HG02571 (cell line): Measurements from ENCODE around the gene PCSK4.
"Not testable (repeated sequence)": the region's sequence is repeated elsewhere in the genome, so short reads cannot be mapped to it uniquely, and the experiment has no call there.

Experiments used
- ATAC-seq: cut with Tn5 transposase; IDR thresholded peaks from one replicate; pipeline ENCODE4 v1.9.1; 2021; ENCODE audit warnings: mild to moderate bottlenecking, moderate library complexity; ENCODE audit not compliant: unreplicated experiment

PCSK4 gene

DNA sequence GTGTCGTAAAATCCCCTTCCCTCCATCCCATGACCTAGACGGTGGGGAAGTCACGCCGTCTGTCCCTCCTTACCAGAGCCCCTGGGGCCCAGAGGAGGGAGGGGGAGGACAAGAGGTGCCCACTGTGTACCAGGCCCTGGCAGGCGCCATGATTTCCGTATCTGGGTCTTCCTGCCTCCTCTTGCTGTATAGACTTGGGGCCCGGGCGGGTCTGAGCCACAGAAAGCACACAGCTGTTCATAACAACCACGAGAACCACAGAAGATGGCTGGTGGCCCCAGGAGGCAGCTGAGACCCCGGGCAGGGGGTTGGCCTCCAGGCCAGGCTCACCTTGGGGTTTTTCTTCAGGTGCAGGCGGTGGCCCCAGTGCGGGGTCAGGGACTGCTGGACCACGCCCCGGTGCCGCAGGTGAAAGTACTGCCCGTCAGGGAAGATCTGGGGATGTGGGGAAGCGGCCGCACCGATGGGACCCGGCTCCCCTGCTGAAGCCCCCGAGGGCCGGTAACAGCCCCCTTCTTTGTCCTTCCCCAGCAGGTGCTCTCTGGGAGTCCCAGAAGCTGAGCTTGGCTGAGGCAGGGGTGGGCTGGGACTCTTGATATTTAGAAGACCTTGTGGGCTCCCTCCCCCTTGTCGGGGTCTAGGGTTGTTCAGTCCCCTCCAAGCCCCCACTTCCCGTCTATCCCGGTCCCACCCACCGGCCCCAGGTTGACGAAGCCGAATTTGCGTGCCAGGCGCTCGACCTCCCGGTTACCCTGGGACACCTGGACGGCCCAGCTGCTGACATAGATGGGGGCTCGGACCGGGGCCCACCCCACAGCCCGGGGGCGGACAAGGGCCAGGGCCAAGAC, 463 bp downstream of the PCSK4 start:
- no peak for ATAC-seq

DNA sequence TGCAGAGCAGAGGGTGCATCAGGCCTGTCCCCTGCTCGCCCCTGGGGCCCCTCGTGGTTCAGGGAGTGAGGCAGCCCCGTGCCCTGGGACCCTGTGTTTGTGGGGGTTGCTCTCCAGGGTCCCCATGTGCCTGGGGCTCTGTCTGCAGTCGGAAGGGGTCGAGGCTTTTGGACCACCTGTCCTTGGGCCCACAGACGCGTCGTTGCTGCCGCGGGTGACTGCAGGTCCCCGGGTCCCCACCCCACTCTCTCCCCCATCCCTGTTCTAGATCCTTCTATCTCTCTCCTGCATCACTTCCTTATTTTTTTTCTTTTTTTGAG, 1.9 kb downstream of the PCSK4 start:
- ATAC-seq = no peak

DNA sequence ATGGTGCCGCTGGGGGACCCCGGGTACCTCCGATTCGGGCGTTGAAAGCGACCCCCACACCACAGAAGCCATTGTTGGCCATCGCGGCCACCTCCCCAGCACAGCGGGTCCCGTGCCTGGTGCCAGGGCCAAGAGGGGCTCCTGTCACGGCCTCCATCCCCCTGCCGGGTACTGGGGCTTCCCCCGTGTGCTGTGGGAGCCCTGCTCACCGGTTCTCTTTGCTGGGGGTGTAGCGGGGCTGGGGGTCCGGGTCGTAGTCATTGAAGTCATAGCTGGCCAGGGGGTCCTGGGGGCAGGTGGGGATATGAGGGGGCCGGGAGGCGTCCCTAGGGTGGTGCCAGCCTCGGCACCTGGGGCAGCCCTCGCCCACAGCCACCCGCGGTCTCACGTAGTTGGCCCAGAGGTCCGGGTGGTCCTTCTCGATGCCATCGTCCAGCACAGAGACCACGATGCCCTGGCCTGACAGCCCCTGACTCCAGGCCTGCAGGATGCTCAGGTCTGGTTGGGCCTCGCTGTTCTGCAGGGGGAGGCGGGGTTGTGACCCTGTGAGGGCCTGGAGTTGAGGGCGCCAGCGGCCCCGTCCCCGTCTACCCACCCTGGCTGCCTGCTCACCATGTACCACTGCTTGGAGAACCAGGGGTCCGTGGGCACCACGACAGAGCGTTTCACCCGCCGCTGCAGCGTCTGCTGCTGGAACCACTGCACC, 2.4 kb downstream of the PCSK4 start:
- no peak for ATAC-seq

DNA sequence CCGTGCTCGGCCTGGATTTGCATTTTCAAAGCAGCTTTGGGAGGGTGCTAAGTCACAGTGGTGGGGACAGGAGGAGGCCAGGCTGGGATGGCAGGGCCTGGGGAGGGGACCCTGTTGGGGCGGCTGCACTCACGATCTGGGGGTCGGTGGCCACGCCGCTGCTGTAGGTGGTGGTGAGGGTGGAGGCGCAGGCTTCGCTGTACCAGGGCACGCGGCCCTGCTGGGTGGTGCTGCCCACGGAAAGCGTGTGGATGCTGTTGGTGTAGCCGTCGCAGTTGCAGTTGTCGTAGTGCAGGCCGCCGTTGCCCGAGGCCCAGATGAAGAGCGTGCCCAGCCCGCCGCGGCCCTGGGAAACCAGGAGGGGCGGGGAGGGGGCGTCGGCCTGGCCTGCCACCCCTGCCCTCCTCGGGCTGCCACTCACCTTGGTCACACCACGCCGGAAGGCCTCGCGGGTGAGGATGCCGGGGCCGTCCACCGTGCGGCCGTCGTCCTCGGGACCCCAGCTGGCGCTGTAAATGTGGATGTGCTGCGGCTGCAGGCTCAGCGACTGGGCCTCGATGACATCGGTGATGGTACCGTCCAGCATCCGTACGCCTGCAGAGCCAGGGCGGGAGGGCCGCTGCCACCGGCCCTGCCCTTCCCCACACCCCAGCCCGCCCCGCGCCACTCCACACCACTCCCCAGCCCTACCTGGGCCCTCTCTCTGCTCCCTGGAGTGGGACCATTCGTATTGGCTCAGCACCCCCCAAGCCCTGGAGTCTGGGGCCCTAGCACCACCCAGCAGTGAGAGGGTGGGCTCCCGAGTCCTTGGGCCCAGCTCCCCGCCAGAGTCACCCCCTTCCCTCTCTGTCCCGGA, 3.2 kb downstream of the PCSK4 start:
- ATAC-seq = no peak

DNA sequence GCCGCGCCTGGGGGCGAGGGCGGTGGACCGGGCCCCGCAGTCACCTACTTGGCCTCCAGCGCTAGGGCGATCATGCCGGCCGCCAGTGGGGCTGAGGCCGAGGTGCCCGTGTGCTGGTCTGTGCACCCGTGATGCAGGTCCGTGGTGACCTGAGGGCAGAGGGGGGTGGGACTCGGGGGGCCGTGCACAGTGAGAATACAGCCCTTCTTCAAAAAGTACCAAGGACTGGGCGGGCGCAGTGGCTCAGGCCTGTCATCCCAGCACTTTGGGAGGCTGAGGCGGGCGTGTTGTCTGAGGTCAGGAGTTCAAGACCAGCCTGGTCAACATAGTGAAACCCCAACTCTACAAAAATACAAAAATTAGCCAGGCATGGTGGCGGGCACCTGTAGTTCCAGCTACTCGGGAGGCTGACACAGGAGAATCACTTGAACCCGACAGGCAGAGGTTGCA, 6.1 kb downstream of the PCSK4 start:
- no peak for ATAC-seq

DNA sequence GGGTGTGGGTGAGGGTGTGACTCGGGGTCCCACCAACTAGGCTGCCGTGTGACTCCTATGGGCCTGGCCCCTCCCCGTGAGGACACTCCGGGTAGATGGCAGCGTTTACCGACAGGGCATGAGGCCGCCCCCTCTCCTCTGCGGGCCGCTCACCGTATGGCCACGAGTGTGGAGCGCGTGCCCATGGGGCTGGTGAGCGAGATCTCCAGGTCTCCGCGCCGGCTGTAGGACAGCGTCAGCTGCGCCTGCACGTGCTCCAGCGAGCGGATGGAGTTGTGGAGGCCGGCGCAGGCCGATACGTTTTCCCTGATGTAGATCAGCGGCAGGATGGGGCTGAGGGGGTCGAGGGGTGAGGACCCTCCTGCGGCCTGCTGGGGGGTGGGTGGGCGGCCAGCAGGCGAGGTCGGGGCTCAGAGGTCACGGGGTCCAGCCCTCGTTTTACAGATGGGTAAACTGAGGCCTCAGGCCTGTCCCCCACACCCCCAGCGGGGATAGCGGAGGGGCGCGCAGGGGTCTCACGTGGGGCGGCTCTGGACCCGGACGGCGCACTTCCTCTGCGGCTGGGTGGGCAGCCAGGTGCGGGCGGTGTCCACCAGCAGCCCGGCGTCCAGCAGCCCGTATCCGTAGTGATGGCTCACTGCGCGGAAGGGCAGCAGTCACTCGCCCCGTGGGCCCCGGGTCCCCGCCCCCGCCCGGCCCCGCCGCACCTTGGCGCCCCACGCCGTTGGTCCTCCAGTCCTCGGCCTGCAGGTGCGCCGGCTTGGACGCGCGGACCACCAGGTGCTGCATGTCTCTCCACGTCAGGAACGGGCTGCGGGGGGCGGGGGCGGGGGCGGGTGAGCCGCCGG, 6.8 kb downstream of the PCSK4 start:
- no peak for ATAC-seq

DNA sequence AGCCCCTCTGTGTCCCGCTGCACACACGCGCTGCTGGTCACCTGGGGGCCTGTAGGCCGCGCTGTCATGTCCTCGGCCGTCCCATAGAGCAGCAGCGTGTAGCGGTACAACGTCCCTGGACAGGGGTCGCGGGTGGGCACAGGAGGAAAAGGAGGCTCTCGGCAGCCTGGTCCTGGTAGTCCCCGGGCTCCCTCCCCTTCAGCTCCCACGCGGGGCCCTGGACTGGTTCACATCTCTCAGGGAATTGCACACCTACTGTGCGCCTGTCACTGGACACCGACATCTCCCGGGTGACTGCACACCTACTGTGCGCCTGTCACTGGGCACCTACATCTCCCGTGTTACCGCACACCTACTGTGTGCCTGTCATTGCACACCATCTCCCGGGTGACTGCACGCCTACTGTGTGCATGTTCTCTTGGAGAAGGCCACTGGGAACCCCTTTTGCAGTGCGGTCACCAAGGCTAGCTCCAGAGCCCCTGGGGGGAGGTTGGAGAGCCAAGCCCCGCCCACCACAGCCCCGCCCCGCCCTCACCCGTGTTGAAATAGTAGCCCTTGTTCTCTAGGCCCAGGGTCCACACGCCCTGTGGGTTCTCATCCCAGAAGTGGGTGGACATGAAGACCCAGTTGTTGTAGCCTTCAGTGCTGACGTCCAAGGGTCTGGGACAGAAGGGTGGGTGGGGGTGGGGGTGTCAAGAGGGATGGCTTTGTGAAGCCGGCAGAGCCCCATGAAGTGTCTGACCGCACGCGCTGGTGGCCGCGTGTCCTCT, 7.6 kb downstream of the PCSK4 start:
- no peak for ATAC-seq

DNA sequence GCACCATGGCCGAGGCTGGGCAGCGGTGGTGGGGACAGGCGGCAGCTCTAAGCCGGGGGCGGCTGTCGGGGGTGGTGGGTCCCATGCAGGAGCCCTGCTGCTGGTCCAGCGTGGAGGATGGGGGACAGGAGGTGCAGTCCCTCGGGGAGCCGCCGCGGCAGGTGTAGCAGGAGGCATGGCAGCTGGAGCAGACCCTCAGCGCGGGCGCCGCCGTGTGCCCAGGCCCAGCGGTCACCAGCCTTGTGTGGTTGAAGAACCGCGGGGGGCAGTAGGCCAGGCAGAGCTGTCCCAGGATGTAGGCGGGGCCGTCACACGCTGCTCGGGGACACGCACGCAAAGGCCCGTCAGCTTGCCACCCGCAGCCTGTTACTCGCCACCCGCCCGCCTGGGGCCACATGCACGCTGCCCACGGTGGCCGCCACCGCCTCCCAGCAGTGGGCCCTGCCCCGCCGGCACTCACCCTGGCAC, 8.2 kb downstream of the PCSK4 start:
- ATAC-seq = no peak

DNA sequence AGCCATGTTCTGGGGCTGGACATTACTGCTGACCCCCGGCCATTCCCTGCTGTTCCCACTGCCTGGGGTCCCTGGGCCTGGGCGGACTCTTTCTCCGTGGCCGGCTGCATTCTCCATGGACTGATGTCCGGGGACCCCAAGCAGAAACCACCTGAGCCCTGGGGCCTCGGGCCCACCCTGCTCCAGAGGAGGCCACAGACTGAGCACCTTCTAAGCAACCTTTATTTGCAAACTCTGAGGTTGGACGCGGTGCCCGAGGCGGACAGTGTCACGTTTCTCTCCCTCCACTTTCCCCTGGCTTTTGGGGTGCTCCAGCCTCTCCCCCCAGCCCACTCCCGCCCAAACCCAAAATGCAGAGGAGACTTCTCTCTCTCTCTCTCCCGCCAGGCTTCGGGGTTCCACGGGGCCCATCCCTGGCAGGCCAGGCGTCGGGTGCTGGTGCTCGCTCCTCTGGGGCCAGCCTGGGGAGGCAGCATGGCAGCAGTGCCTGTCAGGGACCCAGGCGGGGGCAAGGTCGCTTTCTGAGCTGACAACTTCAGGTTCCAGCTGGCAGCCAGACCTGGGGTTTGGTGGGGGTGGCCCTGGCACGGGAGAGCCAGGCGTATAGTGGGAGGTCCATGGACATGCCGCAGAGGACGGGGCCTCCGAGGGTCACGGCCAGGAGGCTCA, 8.8 kb downstream of the PCSK4 start:
- no peak for ATAC-seq

DNA sequence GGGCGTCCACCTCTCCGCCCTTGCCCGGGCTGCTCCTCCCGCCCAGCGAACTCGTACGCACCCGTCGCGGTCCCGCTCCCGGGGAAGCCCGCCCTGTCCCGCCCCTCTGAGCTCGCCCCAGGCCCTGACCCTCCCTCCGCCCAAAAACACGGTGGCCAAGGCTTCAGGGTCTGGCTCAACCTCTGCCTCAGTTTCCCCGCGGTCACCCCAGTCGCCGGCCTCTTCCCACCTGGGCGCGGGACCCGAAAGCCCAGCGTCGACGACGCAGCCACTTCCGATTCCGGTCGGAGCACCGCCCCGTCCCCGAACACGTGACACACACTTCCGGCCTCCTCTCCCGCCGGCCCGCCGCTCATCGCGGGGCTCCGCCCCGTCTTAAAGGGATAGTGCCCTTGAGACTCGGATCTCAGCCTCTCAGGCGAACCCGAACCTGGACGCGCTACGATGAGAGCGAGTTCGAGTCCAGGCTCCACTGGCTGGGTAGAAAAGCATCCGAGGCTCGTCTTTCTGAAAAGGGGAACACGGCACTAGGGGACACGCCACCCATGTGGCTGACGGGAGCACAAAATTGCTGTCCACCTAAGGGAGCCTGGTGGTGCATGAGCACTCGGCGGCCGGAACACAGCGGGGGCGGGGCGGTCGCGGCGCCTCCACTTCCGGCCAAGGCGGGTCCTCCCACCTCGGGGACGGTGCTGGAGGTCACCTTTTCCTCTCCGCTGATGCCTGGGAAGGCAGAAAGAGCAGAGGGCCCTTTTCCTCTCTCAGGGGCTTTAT, 11.0 kb downstream of the PCSK4 start, which contains the start of gene C19orf25:
C19orf25 (minus strand) TSS at position 282 of the 774 bp plus-strand sequence. CDS start 312 bp downstream, outside the sequence.
- ATAC-seq = peak; percentile 71

DNA sequence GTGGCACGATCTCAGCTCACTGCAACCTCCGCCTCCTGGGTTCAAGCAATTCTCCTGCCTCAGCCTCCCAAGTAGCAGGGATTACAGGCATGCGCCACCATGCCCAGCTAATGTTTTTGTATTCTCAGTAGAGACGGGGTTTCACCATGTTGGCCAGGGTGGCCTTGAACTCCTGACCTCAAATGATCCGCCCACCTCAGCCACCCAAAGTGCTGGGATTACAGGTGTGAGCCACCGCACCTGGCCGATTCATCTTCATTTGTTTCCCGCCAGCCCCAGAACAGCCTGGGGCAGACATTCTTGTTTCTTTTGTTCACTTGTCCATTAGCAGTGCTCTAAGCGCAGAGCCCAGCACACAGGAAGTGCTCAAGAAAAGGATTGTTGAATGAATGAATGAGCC, 13.1 kb downstream of the PCSK4 start:
- not testable (repeated sequence) for ATAC-seq

DNA sequence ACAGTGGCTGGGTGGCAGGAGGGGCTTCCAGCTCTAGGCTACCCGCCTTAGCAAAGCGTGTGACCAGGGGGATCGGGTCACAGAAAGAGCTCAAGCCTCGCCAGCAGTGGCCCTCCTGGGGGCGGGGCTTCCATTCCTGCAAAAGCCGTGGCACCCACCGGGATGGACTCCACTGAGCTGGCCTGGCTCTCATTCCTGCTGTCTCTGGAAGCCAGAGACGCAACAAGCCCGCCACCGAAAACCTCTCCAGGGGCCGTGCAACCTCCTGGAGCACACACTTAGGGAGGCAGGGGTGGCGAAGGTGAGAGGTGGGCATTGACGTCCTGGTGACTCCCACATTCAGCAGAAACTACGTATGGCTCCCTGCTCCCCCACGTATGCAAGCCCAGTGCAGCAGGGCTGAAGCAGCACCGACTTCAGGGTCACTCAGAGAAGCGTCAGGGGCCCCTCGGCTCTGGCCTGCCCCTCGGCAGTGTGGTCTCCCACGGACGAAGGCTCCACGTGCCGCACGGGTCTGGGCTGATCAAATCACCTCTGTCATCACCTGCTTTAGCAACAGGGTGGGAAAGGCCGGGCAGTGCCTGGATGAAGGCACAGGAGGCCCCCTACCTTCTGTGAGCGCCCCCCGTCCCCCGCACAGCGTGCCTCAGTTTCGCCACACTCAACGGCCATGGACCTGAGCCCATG, 14.3 kb downstream of the PCSK4 start:
- ATAC-seq = no peak

DNA sequence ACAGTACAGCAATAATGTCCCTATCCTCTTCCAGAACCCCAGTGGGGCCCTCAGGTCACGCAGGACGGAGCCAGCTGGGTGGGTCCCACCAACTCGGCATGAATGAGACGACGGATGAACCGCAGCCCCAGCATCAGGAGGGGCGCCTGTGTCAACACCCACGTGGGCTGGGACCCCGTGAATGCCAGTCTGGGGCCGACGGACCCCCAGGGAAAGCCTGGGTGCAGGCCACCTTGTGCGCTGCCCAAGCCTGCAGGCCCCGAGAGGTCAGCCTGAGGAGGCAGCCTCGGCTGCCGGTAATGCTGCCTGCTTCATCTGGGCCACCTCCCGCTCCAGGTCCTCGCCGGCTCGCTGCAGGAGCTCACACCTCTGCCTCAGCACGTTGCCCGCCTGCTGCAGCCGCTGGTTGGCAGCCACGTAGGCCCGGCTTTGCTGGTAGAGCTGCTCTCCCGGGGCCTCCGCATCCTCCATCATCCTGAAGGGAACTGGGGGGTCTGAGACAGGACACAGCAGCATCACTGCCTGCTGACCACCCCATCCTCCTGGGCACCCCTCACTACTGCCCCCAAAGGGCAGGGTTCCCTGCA, 15.3 kb downstream of the PCSK4 start:
- ATAC-seq = no peak

DNA sequence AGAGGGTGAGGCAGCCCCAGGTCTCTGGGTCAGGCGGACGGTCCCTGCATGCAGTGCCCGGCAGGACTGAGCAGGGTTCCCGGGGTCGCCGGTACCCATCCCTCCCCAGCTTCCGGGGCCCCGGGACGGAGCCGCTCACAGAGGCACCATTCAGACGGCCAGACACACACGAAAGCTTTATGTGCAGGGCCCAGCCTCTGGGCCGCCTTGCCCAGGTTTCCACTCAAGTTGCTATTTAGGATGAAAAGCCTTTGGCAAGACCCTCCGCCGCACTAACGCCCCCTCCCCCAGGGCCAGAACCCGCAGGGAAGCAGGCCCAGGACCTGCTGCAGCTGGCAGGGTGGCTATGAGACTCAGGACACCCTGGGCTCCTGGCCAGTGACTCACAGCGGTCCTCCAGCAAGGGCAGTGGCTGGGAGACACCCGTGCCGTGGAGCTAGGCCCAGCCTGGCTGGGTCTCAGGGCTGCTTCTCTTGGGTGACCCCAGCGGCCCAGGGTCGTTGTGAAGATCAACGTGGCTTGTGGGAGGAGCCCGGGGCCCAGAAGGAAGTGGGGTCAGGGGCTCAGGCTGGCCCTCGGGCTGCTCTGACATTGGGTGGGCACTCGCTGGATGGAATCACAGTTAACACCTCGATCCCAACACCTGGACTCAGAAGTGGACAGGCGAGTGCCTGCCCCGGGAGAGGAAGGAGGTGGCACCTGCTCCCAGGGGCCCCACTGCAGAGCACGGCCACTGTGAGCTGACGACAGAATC, 16.0 kb downstream of the PCSK4 start:
- ATAC-seq = no peak

DNA sequence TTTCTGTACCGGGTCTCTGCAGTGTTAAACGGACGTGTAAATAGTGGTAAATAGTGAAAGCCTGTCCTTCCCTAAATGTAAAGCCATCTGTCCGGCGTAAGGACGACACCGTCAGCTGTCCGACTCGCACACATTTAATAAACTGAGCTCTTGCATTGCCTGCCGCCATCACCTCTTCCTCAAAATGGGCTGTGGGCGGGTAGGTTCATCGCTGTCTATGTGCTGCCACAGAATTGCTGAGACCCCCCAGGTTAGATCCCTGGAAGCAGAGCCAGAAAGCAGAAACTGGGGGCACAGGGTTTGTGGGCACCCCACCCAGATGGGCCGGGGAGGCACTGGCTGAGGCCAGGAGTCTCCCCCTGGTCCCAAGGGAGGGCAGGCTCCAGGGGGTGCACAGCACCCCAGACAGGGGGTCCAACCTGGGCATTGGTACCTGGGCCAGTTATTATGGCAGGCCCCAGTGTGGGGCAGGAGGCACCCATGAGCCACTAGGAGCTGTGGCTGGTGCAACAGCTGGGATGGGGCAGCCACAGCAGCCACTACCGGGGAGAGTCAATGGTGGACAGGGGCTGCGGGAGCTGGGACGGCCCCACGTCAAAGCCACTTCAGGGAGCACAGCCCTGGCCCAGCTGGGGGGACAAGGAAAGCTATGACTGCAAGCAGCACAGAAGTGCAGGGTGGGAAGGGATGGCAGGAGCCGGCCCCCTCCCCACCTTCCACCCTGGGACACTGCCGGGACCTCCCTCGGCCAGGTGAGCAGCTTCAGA, 16.9 kb downstream of the PCSK4 start:
- ATAC-seq = no peak
